Activated CD4-positive, CD25-positive, alpha-beta regulatory T cell treated with anti-CD3 and anti-CD28 coated beads, Interleukin-2, amount 50 U/mL, for 24 hours (primary cell): ENCODE measurements around the gene SS18L1.

Source experiments
- ATAC-seq, 2 donors: fragments of 150-1000 bp; cut with Tn5 transposase; one replicate each; pipeline ENCODE4 v1.10.0; 2021; ENCODE audit warnings: mild to moderate bottlenecking in 1 of 2, moderate library complexity in 1 of 2

SS18L1 gene

DNA sequence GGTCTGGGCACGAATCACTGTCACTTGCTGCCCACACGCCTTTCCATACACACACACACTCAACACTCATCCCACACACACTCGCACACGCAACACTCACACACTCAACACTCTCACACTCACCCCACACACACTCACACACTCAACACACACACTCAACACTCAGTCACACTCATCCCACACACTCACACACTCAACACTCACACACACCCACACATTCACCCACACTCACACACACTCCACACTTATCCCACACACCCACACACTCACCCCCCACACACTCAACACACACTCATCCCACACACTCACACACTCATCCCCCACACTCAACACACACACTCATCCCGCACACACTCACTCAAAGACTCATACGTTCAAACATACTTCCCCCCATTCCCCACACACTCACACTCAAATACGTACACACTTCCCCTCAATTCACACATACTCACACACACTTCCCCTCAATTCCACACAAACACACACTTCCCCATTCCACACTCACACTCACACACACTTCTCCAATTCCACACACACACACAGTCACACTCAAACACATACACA, 85.5 kb downstream of the SS18L1 start:
- ATAC-seq, result no peak

DNA sequence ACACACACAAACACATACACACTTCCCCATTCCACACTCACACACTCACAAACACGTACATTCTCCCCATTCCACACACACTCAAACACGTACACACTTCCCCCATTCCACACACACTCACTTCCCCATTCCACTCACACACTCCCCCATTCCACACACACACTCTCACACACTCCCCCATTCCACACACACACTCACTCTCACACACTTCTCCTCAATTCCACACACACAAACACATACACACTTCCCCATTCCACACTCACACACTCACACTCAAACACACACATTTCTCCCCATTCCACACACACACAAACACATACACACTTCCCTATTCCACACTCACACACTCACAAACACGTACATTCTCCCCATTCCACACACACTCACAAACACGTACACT, 86.1 kb downstream of the SS18L1 start:
- ATAC-seq, result no peak

DNA sequence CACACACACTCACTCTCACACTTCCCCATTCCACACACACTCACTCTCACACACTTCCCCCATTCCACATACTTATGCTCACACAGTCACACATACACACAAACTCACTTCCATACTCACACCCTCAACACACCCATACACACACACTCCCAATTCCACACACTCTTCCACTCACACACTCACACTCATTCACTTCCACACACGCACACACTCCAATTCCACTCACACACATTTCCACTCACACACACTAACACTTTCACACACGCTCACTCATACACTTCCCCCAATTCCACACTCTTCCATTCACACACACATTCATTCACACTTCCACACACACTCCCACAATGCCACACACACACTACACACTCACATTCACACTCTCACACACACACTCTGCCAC, 86.7 kb downstream of the SS18L1 start:
- no peak for ATAC-seq

GRCh38 chr20:62230696-62231095, 87.1 kb downstream of the SS18L1 start:
- no peak for ATAC-seq

- ATAC-seq, result no peak
Measured at GRCh38 chr20:62231292-62231691, 87.7 kb downstream of the SS18L1 start.
